SHP77 treated with DMSO at 0.1 percent for 48 hours (cell line): Measurements from ENCODE around the gene OR51A7.
"Not testable (repeated sequence)": the region's sequence is repeated elsewhere in the genome, so short reads cannot be mapped to it uniquely, and the experiment has no call there.

Experiments
- DNase-seq: peaks from one replicate; lab custom pipeline; 2025; lab: John Stamatoyannopoulos, UW

OR51A7 gene

DNA sequence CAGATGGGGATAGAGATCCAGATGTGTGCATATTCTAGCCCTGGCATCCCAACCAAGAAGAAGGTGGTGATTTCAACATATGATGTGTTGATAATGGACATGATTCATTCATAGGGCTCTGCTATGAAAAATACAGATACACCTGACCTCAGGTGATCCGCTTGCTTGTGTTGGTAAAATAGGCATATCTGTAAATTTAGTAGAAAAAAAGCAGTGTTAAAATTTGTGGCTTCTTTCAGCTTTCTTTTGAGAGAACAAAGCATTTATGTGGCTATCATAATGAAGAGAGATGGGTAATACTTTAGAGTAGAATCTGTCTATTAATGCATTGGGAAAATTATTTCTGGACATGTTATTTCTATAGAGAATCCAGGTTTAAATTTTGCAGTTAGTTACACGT lies 52.0 kb downstream of the OR51A7 start, which contains the start of gene OR51A2:
Gene OR51A2 (minus strand): TSS at position 101 of the 400 bp plus-strand sequence. CDS start 0 bp downstream, at position 101.
- DNase-seq: not testable (repeated sequence)

DNA sequence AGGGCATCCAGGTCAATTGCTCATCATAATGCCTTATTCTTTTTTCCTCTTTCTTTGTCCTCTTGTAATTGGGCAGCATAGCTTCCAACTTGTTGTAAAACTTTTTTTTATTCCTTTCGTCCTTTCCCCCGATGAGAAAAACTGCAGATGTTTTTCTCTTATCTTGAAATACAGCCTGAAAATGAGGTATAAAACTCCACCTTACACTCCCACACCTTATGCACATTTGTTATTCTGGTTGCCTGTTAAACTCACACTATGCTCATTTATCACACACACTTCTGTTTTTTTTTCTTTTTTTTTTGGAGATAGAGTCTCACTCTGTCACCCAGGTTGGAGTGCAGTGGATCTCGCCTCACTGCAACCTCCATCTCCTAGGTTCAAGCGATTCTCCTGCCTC lies 53.8 kb downstream of the OR51A7 start:
- no peak for DNase-seq
